ENCODE results near the gene SDK2. TPM values are rescaled to one million over a fixed set of nuclear protein-coding genes. Genes with fewer than 3 reads are reported as not detected.

SDK2 gene
- total and polyA plus RNA-seq, 9 of the 15 experiments (the other 6 are each of a cell fraction or from before 2014, with no cell fraction given) = 0.04 TPM; not detected in 8

- no peaks in the 10 kb centered on the region; a peak in 1 of 5 replicates for H3K4me1 ChIP-seq (replicated peaks in 1 of 2; ENCODE audit: control insufficient read depth in 2 of 2, insufficient read depth in 2 of 2, low read length in 2 of 2)
- intact Hi-C loops (cut with micrococcal nuclease) (no loop called here), in situ Hi-C loops (cut with MboI) (no loop called here)
- POLR2A ChIA-PET = no interaction called here
- BruUV-seq (replicated peaks) = no TSS peak
- no peak overlapping the region for H3K27ac ChIP-seq (ENCODE audit: extremely low read depth, low read depth, low read length)
- WGBS (ENCODE audit: insufficient coverage, low coverage, missing lambda C conversion rate) = 2% methylated on average over 3 of the region's 3 CpGs
- TF ChIP-seq ELF2 (CRISPR knock-in tag; IDR thresholded peaks at IDR 0.05) (no peak), NONO (IDR thresholded peaks at IDR 0.05; ENCODE audit: low read depth in 2 of 2, low read length in 1 of 2) (no peak), TAF1 (IDR thresholded peaks at IDR 0.05; ENCODE audit: control insufficient read depth, extremely low read depth, insufficient read depth, low read length, severe bottlenecking) (no peak), ZZZ3 (IDR thresholded peaks at IDR 0.05) (no peak), ZBTB26 (CRISPR knock-in tag; IDR thresholded peaks at IDR 0.05) (no peak), HDAC3 (IDR thresholded peaks at IDR 0.05; ENCODE audit: borderline replicate concordance, partially characterized antibody) (no peak), SRSF9 (IDR thresholded peaks at IDR 0.05; ENCODE audit: borderline replicate concordance, low read depth, low read length) (no peak), SIRT6 (IDR thresholded peaks at IDR 0.05; ENCODE audit: low read depth, low read length) (no peak), TFAM (CRISPR knock-in tag; conservative IDR thresholded peaks at IDR 0.05) (no peak), CSDE1 (IDR thresholded peaks at IDR 0.05) (no peak), EHMT2 (IDR thresholded peaks at IDR 0.05) (no peak), KLF13 (tag; IDR thresholded peaks at IDR 0.05; ENCODE audit: borderline replicate concordance, low read depth) (no peak), NBN (IDR thresholded peaks at IDR 0.05; ENCODE audit: low read depth) (no peak), ZNF134 (CRISPR knock-in tag; conservative IDR thresholded peaks at IDR 0.05) (no peak)
- TF ChIP-seq, protein P1, sequence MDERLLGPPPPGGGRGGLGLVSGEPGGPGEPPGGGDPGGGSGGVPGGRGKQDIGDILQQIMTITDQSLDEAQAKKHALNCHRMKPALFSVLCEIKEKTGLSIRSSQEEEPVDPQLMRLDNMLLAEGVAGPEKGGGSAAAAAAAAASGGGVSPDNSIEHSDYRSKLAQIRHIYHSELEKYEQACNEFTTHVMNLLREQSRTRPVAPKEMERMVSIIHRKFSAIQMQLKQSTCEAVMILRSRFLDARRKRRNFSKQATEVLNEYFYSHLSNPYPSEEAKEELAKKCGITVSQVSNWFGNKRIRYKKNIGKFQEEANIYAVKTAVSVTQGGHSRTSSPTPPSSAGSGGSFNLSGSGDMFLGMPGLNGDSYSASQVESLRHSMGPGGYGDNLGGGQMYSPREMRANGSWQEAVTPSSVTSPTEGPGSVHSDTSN (CRISPR knock-in tag; IDR thresholded peaks at IDR 0.05; ENCODE audit: low read depth) = no peak
- TF ChIP-seq, protein P1 (tag; conservative IDR thresholded peaks at IDR 0.05; ENCODE audit: low read depth) = no peak
- TF ChIP-seq, protein P2, sequence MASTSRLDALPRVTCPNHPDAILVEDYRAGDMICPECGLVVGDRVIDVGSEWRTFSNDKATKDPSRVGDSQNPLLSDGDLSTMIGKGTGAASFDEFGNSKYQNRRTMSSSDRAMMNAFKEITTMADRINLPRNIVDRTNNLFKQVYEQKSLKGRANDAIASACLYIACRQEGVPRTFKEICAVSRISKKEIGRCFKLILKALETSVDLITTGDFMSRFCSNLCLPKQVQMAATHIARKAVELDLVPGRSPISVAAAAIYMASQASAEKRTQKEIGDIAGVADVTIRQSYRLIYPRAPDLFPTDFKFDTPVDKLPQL (IDR thresholded peaks at IDR 0.05; ENCODE audit: extremely low read depth, insufficient read length) = no peak
- no peak overlapping the region for H2AFZ ChIP-seq (ENCODE audit: low read depth, low read length)
- 0 out of 2 replicates have a peak, but pooled peaks cover 3% of the 10 kb centered on the region for H4K20me1 ChIP-seq (replicated peaks; ENCODE audit: control insufficient read depth, insufficient read depth, low read length)
- FAIRE-seq (no peak), DNase-seq (ENCODE audit: extremely low read depth in 1 of 4, low spot score in 3 of 4) (no peak), ATAC-seq (no peak)
- H3K4me3 ChIP-seq = no peak overlapping the region
- CTCF ChIA-PET (ENCODE audit: low intra/inter-chr PET ratio) = no interaction called here
- no peaks in the 10 kb centered on the region for H3K36me3 ChIP-seq (ENCODE audit: control insufficient read depth, insufficient read depth, low read length)
- no peaks in the 10 kb centered on the region for H3K79me2 ChIP-seq (ENCODE audit: control insufficient read depth, insufficient read depth, low read length)
- H3K9ac ChIP-seq (ENCODE audit: insufficient read depth in 1 of 2, low read depth in 2 of 2, low read length in 2 of 2) = no peak overlapping the region
- no peaks in the 10 kb centered on the region for H3K9me1 ChIP-seq (ENCODE audit: control insufficient read depth, insufficient read depth, low read length)
- H3K9me3 ChIP-seq (replicated peaks; ENCODE audit: control insufficient read depth, insufficient read depth, low read depth, low read length) = no peaks in the 10 kb centered on the region
- peaks cover 6 to 35% of the 10 kb centered on the region in 2 experiments; a peak in 4 of 5 replicates for H3K27me3 ChIP-seq (ENCODE audit: control insufficient read depth in 2 of 2, insufficient read depth in 2 of 2, low read length in 2 of 2)
- H3K4me2 ChIP-seq (ENCODE audit: insufficient read depth, low read length) = no peak overlapping the region
Observed at GRCh38 chr17:73452009-73452408, 192.2 kb downstream of the SDK2 start.

Data from K562 (cell line).